Activated naive CD8-positive, alpha-beta T cell treated with anti-CD3 and anti-CD28 coated beads, Interleukin-2, amount 50 U/mL, for 24 hours (primary cell): Measurements from ENCODE around the gene NEK11.
"Not testable (repeated sequence)": the region's sequence is repeated elsewhere in the genome, so short reads cannot be mapped to it uniquely, and the experiment has no call there.

Source experiments
- ATAC-seq: fragments of 150-1000 bp; cut with Tn5 transposase; one replicate; pipeline ENCODE4 v1.10.0; 2021
- DNase-seq: peaks from one replicate; pipeline ENCODE4 v3.0.0; 2021
- H3K27ac Mint-ChIP-seq: one replicate; pipeline ENCODE4 v1.8.0; 2021; ENCODE audit warnings: mild to moderate bottlenecking, mixed read lengths
- H3K27me3 Mint-ChIP-seq: one replicate; pipeline ENCODE4 v1.8.0; 2021; ENCODE audit warnings: mixed read lengths
- H3K36me3 Mint-ChIP-seq: one replicate; pipeline ENCODE4 v1.8.0; 2021; ENCODE audit warnings: low read depth, mixed read lengths
- H3K4me1 Mint-ChIP-seq: one replicate; pipeline ENCODE4 v1.8.0; 2021; ENCODE audit warnings: mixed read lengths
- H3K4me3 Mint-ChIP-seq: one replicate; pipeline ENCODE4 v1.8.0; 2021; ENCODE audit warnings: mild to moderate bottlenecking, moderate library complexity, mixed read lengths
- H3K9me3 Mint-ChIP-seq: one replicate; pipeline ENCODE4 v1.8.0; 2021; ENCODE audit warnings: mixed read lengths

Gene NEK11

DNA sequence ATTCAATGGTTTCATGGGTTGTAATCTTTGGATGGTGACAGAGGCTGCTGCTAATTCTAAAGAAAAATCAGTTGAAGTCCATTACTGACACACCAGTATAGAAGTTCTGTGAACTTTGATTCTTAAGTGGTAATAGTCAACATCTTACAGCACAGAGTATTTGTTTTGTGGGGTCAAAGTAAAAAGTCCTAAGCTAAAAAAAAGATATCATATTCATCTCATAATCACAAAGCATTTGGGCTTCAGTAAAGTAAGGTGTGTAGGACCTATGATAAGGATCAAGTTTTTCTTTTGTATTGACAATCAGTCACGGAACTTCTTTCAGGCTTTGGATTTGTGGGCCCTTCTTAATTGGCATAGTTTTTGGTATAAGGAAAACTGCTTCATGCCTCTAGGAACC is 1.1 kb upstream of the NEK11 start:
- no peaks in the 10 kb centered on the region for H3K9me3 Mint-ChIP-seq
- peaks cover 58% of the 10 kb centered on the region for H3K4me1 Mint-ChIP-seq
- H3K27me3 Mint-ChIP-seq, result no peaks in the 10 kb centered on the region
- H3K36me3 Mint-ChIP-seq, result peaks cover 40% of the 10 kb centered on the region
- H3K4me3 Mint-ChIP-seq, result peak overlapping the region; percentile 89
- DNase-seq (no peak), ATAC-seq (no peak)
- peak overlapping the region; percentile 89 for H3K27ac Mint-ChIP-seq

DNA sequence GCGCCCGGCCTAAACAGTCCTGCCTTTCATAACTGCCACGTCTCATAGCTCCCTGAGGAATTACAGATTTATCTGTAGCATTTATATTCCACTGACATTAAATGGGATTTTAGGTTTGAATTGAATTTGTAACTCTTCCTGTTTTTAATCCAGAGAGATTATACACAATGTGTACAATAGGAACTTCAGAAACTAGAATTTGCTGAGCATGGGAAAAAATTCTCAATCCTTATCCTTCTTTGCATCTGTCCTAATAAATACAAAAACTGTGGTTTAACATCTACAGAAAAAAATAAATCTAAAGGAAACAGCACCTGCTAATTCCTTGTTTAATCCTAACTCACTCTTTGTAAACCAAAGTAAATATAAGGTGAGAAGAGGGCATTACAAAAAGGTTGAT is 2.2 kb downstream of the NEK11 start:
- DNase-seq (no peak), ATAC-seq (no peak)
- Mint-ChIP-seq H3K4me1 (peaks cover 33% of the 10 kb centered on the region), H3K36me3 (peaks cover 20% of the 10 kb centered on the region), H3K4me3 (no peak overlapping the region), H3K9me3 (no peaks in the 10 kb centered on the region), H3K27me3 (no peaks in the 10 kb centered on the region), H3K27ac (no peak overlapping the region)

DNA sequence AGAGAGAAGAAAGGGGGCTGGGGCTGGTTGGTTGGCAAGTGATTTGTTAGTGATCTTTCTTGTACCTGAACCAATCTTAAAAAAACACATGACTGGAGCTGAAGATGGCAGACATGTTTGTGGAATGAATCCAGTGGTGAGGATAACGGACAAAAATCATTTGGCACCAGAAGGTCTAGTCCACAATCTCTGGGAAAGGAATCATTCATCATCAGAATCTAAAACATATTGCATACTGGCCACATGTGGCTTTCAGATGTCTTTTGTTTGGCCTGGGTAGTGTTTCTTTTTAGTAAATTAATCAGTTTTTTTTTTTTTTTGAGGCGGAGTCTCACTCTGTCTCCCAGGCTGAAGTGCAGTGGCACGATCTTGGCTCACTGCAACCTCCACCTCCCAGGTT is 5.0 kb downstream of the NEK11 start:
- Mint-ChIP-seq H3K27me3 (no peaks in the 10 kb centered on the region), H3K4me3 (no peak overlapping the region), H3K4me1 (peaks cover 8% of the 10 kb centered on the region), H3K27ac (no peak overlapping the region), H3K9me3 (no peaks in the 10 kb centered on the region), H3K36me3 (no peaks in the 10 kb centered on the region)
- ATAC-seq (no peak), DNase-seq (no peak)

DNA sequence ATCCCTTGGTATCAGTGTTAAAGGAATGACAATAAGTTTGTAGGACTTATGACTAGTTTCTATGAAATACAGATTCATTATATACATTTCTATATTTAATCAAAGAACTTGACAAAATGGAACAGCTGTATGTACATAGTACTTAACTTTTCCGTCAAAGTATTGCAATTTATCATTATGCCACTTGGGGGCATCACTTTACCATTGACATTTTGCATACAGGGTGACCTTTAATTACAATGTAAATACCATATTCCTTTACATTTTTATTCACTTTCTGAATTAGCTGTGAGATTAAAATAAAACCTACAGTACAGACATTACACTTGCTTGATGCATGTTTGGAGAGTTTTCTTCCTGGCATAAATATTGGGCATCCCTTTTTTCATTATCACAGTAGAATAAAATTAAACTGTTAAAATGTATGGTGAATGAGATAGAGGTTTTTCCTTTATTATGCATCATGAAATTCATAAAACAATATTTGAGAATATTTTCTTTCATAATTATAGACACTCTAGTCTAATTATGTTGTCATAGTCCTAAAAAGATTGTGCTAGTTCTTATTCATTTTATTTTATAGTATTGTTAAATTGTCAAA is 6.9 kb downstream of the NEK11 start:
- Mint-ChIP-seq H3K27ac (no peak overlapping the region), H3K27me3 (no peaks in the 10 kb centered on the region), H3K36me3 (no peaks in the 10 kb centered on the region), H3K9me3 (no peaks in the 10 kb centered on the region), H3K4me3 (no peak overlapping the region), H3K4me1 (no peaks in the 10 kb centered on the region)
- ATAC-seq (no peak), DNase-seq (no peak)

DNA sequence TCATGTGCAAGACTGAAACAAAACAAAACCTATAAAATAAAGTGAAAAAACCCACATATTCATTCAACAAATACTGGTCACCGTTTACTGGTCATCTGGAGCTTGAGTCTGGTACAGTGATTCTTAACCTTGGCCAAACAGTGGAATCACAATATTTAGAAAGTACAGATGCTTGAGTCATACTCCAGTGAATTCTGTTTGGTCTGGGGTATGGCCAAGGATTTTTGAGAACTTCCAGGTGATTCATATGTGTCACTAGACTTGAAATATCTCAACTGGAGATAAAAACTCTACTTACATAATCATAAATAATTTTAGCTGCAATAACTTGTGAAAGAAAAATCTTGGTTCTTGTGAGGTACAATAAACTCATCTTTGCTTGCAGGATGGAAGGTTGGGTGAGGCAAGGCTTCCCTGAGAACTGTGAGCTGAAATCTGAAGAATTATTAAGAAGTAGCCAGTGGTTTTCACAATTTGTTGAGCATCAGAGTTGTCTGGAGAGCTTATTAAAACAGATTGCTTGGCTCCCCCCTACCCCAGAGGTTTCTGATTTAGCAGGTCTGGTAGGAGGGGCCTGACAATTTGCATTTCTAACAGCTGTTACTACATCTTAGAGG is 9.6 kb downstream of the NEK11 start:
- ATAC-seq (no peak), DNase-seq (no peak)
- no peak overlapping the region for H3K4me3 Mint-ChIP-seq
- H3K36me3 Mint-ChIP-seq, result no peaks in the 10 kb centered on the region
- H3K4me1 Mint-ChIP-seq, result peaks cover 1% of the 10 kb centered on the region
- no peaks in the 10 kb centered on the region for H3K9me3 Mint-ChIP-seq
- no peaks in the 10 kb centered on the region for H3K27me3 Mint-ChIP-seq
- H3K27ac Mint-ChIP-seq, result no peak overlapping the region

DNA sequence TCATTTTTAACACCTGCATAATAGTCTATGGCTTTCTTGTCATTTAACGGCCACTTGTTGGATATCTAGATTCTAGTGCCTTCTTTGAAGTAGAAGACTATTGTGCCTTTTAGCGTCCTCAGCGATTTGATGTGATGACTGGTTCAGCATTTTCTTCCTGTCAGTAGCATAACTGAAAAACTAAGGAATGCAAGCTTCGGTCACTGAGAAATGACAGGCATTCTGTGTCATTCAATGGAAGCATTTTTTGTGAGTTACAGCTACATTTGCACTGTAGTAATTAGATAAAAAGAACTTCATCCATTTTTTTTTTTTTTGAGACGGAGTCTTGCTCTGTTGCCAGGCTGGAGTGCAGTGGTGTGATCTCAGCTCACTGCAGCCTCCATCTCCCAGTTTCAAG is 10.3 kb downstream of the NEK11 start:
- Mint-ChIP-seq H3K4me3 (no peak overlapping the region), H3K9me3 (no peaks in the 10 kb centered on the region), H3K27ac (no peak overlapping the region), H3K36me3 (peaks cover 4% of the 10 kb centered on the region), H3K27me3 (no peaks in the 10 kb centered on the region), H3K4me1 (peaks cover 5% of the 10 kb centered on the region)
- DNase-seq, result no peak
- ATAC-seq, result no peak

DNA sequence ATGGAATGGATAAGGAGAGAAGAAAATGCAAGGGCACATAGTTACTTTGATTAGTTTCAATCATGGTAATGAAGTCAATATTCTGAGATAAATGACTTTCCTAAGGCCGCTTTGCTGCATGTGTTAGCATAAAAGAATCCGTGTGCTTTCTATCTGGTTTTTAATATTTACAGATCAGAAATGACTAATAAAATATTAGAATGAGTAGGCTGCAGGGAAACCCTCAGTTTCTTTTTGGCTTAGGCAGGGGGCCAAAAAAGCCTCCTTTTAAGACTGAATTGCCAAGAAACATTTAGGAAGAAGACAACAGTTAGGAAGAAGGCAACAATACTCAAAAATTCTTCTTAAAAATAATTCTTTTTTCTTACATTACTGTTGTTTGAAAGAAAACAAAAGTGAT is 11.6 kb downstream of the NEK11 start:
- H3K36me3 Mint-ChIP-seq, result peaks cover 6% of the 10 kb centered on the region
- H3K9me3 Mint-ChIP-seq, result peaks cover 2% of the 10 kb centered on the region
- H3K27ac Mint-ChIP-seq, result no peak overlapping the region
- H3K4me3 Mint-ChIP-seq, result no peak overlapping the region
- ATAC-seq (no peak), DNase-seq (no peak)
- H3K4me1 Mint-ChIP-seq, result peaks cover 13% of the 10 kb centered on the region
- H3K27me3 Mint-ChIP-seq, result no peaks in the 10 kb centered on the region

- H3K9me3 Mint-ChIP-seq, result peaks cover 31% of the 10 kb centered on the region
- DNase-seq, result peak; percentile 12
- not testable (repeated sequence) for H3K27ac Mint-ChIP-seq, H3K4me3 Mint-ChIP-seq, H3K27me3 Mint-ChIP-seq, ATAC-seq
- H3K4me1 Mint-ChIP-seq, result peaks cover 13% of the 10 kb centered on the region
- peaks cover 15% of the 10 kb centered on the region for H3K36me3 Mint-ChIP-seq
Measured at GRCh38 chr3:131042271-131042985, 15.8 kb downstream of the NEK11 start.

GRCh38 chr3:131047582-131047981 is 20.9 kb downstream of the NEK11 start:
- Mint-ChIP-seq H3K27ac (no peak overlapping the region), H3K27me3 (no peaks in the 10 kb centered on the region), H3K9me3 (peaks cover 31% of the 10 kb centered on the region), H3K4me1 (peaks cover 4% of the 10 kb centered on the region), H3K36me3 (peaks cover 11% of the 10 kb centered on the region), H3K4me3 (no peak overlapping the region)
- ATAC-seq (no peak), DNase-seq (no peak)

- Mint-ChIP-seq H3K27ac (no peak overlapping the region), H3K9me3 (peaks cover 31% of the 10 kb centered on the region), H3K27me3 (no peaks in the 10 kb centered on the region), H3K36me3 (peaks cover 11% of the 10 kb centered on the region), H3K4me1 (no peaks in the 10 kb centered on the region), H3K4me3 (no peak overlapping the region)
- ATAC-seq (no peak), DNase-seq (no peak)
Measured at GRCh38 chr3:131048030-131048429, 21.4 kb downstream of the NEK11 start.

- DNase-seq, result no peak
- no peaks in the 10 kb centered on the region for H3K27me3 Mint-ChIP-seq
- no peak overlapping the region for H3K27ac Mint-ChIP-seq
- H3K4me3 Mint-ChIP-seq, result no peak overlapping the region
- ATAC-seq, result no peak
- peaks cover 4% of the 10 kb centered on the region for H3K36me3 Mint-ChIP-seq
- no peaks in the 10 kb centered on the region for H3K4me1 Mint-ChIP-seq
- peaks cover 14% of the 10 kb centered on the region for H3K9me3 Mint-ChIP-seq
Measured at GRCh38 chr3:131050001-131050400, 23.3 kb downstream of the NEK11 start.

DNA sequence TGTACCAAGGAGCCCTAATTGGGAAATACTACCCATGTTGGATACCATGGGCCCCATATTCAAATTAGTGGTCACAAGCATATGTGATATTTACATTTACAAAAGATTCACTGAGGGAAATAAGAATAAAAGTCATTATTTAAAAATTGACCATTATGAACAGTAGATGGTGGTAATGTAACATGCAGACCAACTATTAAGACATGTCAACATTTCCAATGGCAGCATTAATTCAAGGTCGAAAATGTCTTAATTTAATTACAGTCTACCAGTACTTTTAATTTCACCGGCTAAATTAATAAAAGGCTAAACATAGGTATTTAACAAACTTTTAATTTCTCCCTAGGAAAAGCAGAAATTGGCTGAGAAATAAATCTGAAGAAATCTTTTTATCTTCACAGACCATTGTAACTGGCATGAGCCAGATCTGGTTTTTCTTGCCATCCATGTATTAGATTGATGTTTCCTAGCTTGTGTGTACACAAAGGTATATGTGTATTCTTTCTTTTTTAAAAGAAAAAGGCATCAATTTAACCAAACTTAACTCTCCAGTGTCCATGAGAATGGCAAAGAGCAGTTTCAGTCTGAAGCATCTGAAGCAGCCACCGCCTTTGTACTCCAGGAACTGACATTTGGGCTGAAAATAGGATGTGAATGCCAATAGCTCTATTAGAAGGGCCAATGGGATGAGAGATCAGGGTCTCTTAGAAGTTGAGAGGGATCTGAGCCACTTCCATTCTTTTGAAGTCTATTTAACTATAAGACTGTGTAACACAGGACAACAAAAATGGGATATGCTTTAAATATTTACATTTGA is 26.6 kb downstream of the NEK11 start:
- no peak for DNase-seq
- H3K27ac Mint-ChIP-seq, result no peak overlapping the region
- H3K4me1 Mint-ChIP-seq, result no peaks in the 10 kb centered on the region
- no peak overlapping the region for H3K4me3 Mint-ChIP-seq
- H3K36me3 Mint-ChIP-seq, result no peaks in the 10 kb centered on the region
- no peak for ATAC-seq
- H3K9me3 Mint-ChIP-seq, result no peaks in the 10 kb centered on the region
- no peaks in the 10 kb centered on the region for H3K27me3 Mint-ChIP-seq

DNA sequence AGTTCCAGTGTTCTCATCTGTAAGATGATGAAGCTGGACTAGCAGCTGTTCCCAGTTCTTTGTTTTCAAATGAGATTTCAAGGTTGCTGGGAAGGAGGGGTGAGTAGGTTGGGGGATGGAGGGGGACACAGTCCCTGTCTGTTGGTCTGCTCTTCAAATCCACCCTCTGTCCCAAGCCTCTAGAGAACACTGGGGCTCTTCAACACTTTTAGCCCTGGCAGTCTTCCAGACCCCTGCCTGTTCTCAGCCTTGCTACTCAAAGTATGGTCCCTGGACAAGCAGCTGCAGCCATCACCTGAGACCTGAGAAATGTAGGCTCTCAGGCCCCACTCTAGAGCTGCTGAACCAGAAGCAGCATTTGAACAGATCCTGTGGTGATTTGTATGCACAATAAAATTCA is 41.3 kb downstream of the NEK11 start:
- DNase-seq, result no peak
- H3K4me3 Mint-ChIP-seq, result no peak overlapping the region
- no peak for ATAC-seq
- H3K27me3 Mint-ChIP-seq, result no peaks in the 10 kb centered on the region
- H3K9me3 Mint-ChIP-seq, result no peaks in the 10 kb centered on the region
- H3K27ac Mint-ChIP-seq, result no peak overlapping the region
- no peaks in the 10 kb centered on the region for H3K36me3 Mint-ChIP-seq
- peaks cover 2% of the 10 kb centered on the region for H3K4me1 Mint-ChIP-seq

GRCh38 chr3:131072099-131072559 is 45.5 kb downstream of the NEK11 start:
- Mint-ChIP-seq H3K27me3 (no peaks in the 10 kb centered on the region), H3K27ac (no peak overlapping the region)
- no peak for ATAC-seq

More at GRCh38 chr3:131072099-131072559, 45.5 kb downstream of the NEK11 start:
- Mint-ChIP-seq H3K4me1 (no peaks in the 10 kb centered on the region), H3K9me3 (no peaks in the 10 kb centered on the region), H3K36me3 (no peaks in the 10 kb centered on the region), H3K4me3 (no peak overlapping the region)
- DNase-seq, result no peak
